ENCODE results near the gene DTNBP1.

The DTNBP1 gene

DNA sequence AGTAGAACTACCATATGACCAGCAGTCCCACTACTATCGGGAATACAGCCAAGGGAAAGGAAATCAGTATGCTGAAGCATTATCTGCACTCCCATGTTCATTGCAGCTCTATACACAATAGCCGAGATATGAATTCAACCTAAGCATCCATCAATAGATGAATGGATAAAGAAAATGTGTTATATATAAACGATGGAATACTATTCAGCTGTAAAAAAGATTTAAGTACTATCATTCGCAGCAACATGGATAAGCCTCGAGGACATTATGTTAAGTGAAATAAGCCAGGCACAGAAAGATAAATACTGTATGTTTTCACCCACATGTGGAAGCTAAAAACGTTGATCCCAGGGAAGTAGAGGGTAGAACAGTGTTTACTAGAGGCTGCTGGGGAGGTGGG lies 44.1 kb downstream of the DTNBP1 start:
- DNase-seq (ENCODE audit: low read depth), result no peak
- TF ChIP-seq, protein P1, sequence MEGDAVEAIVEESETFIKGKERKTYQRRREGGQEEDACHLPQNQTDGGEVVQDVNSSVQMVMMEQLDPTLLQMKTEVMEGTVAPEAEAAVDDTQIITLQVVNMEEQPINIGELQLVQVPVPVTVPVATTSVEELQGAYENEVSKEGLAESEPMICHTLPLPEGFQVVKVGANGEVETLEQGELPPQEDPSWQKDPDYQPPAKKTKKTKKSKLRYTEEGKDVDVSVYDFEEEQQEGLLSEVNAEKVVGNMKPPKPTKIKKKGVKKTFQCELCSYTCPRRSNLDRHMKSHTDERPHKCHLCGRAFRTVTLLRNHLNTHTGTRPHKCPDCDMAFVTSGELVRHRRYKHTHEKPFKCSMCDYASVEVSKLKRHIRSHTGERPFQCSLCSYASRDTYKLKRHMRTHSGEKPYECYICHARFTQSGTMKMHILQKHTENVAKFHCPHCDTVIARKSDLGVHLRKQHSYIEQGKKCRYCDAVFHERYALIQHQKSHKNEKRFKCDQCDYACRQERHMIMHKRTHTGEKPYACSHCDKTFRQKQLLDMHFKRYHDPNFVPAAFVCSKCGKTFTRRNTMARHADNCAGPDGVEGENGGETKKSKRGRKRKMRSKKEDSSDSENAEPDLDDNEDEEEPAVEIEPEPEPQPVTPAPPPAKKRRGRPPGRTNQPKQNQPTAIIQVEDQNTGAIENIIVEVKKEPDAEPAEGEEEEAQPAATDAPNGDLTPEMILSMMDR (conservative IDR thresholded peaks at IDR 0.05; ENCODE audit: low read length), result no peak
- no peak overlapping the region for H3K4me3 ChIP-seq (ENCODE audit: low read length)

DNA sequence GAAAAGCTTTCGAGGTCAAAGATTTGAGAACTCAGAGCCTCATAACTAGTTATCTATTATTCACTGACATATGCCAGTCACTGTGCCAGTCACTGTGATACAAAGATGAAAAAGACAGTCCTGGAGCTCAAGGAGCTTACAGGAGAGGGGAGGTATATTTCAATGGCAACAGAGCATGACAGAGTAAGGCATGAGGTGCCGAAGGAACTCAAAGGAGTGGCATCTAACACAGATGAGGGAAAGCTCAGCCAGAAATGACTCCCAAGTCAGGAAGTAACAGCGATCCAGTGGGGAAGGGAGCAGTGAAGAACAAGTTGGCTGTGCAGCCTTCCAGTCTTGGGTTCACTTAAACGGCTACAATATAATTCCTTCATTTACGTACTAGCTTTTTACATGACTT lies 46.6 kb downstream of the DTNBP1 start:
- TF ChIP-seq, protein P1 (conservative IDR thresholded peaks at IDR 0.05; ENCODE audit: low read length), result no peak
- H3K4me3 ChIP-seq (ENCODE audit: low read length), result no peak overlapping the region
- no peak for DNase-seq (ENCODE audit: low read depth)

DNA sequence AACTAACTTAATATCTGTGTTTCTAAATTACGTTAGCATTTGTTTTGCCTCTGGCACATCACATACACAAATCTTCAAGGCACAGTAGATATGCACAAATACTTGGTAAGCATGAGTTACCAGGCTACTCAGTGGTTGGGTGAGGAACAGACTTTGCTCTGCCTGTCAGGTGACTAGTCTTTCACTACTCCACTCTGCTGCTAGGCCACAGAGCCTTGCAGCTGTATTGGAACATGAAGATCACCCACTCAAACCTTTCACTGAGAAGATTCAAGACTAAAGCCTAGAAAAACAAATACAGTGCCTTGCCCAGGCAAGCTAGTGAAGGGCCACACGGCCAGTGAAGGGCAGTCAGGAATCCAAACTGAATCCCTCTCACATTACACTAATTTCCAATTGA lies 47.0 kb downstream of the DTNBP1 start:
- DNase-seq (ENCODE audit: low read depth), result no peak
- H3K4me3 ChIP-seq (ENCODE audit: low read length), result no peak overlapping the region
- TF ChIP-seq, protein P1 (conservative IDR thresholded peaks at IDR 0.05; ENCODE audit: low read length), result no peak

DNA sequence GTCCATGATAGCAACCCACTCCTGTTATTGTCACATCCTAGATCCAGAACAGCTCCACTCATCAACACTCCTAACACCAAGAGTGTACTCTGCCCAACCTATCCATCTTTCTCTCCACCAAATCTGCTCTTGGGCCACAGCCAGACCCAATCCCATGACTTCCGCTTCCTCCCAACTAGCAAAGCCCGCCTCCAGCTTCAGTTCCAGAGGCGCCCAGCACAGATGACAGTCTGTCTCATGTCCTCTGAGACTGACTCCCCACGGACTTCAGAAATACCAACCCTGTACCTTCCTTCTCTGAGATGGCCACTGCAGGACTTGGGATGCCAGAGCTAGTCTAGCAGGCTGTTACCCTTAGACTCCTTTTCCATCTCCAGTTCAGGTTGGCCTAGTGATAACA lies 48.6 kb downstream of the DTNBP1 start:
- DNase-seq (ENCODE audit: low read depth), result no peak
- H3K4me3 ChIP-seq (ENCODE audit: low read length), result no peak overlapping the region
- TF ChIP-seq, protein P1 (conservative IDR thresholded peaks at IDR 0.05; ENCODE audit: low read length), result no peak

DNA sequence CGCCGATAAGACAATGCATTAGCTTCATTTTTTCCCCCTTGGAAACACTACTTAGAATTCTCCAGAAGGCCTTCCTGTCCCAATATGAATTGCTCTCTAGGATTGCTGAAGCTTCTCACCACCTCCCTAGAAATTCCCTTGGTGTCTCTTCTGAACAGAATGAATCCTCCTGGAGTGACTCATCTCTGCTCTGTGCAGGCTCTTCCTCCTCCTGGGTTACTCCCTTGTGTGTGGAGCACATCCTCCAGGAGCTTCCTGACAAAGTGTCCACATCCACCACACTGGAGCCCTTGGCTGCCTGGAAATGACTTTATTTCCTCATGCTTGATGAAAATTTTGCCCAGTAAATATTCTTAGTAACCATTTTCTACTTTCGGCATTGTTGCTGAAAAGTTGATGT lies 54.4 kb downstream of the DTNBP1 start:
- peak; percentile 83 for DNase-seq (ENCODE audit: low read depth)
- TF ChIP-seq, protein P1 (conservative IDR thresholded peaks at IDR 0.05; ENCODE audit: low read length), result no peak
- no peak overlapping the region for H3K4me3 ChIP-seq (ENCODE audit: low read length)

DNA sequence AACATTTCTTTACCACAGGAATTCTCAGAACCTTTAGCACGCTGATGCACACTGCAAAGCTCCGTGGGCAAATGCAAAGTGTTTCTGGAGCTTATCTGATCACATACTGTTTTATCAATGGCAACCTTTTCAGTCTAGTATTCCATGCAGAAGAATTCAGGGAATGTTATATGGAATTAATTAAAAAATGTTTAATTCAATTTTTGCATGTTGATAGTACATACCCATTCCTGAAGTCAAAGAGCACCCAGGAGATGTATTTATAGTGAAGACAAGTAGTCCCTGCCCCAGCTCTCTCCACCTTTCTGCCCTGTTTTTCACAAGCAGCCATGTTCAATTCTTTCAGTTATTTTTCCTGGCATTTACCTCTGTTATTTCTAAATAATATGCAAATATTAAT lies 55.2 kb downstream of the DTNBP1 start:
- H3K4me3 ChIP-seq (ENCODE audit: low read length), result no peak overlapping the region
- DNase-seq (ENCODE audit: low read depth), result no peak
- TF ChIP-seq, protein P1 (conservative IDR thresholded peaks at IDR 0.05; ENCODE audit: low read length), result no peak

DNA sequence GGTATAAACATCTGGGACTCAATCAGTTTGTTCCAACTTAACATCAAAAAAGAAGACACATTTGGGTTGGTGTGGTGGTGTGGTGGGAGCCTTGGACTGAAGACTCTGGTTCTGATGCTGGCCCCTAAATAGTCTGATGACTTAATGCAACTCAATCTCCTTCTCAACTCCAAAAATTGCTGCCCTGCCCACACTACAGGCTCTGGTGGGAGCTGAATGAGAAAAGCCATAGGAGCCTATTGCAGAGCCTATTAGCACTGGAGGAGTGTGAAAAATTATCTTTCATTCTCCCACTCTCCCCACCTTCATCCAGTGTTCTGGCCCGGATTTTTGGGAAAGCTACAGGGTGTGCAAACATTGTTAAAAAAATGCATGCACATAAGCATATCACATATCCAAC lies 56.5 kb downstream of the DTNBP1 start:
- TF ChIP-seq, protein P1 (conservative IDR thresholded peaks at IDR 0.05; ENCODE audit: low read length), result no peak
- no peak for DNase-seq (ENCODE audit: low read depth)
- H3K4me3 ChIP-seq (ENCODE audit: low read length), result no peak overlapping the region
